AG10803 (cell line): Measurements from ENCODE around the gene TKT.

Source experiments
- DNase-seq: peaks from one replicate; pipeline ENCODE4 v3.0.0; 2010; ENCODE audit warnings: low read depth
- H3K4me3 ChIP-seq: 2 replicates; pipeline ENCODE4 v1.5.1; 2011; ENCODE audit warnings: mild to moderate bottlenecking, low read length, control low read depth
- CTCF ChIP-seq: conservative IDR thresholded peaks from 2 replicates; pipeline ENCODE4 v1.5.1; 2011; ENCODE audit warnings: mild to moderate bottlenecking, low read length, control low read depth, inconsistent platforms

The TKT gene

GRCh38 chr3:53224026-53224425, 31.8 kb downstream of the TKT start:
- DNase-seq, result no peak
- no peak overlapping the region for H3K4me3 ChIP-seq
- no peak for TF ChIP-seq CTCF

- H3K4me3 ChIP-seq, result no peak overlapping the region
- TF ChIP-seq CTCF, result no peak
- DNase-seq, result no peak
Observed at GRCh38 chr3:53223541-53223966, 32.3 kb downstream of the TKT start.

GRCh38 chr3:53223025-53223424, 32.8 kb downstream of the TKT start:
- H3K4me3 ChIP-seq, result no peak overlapping the region
- DNase-seq, result no peak
- no peak for TF ChIP-seq CTCF

GRCh38 chr3:53222183-53222901, 33.5 kb downstream of the TKT start:
- TF ChIP-seq CTCF, result no peak
- DNase-seq, result no peak
- H3K4me3 ChIP-seq, result no peak overlapping the region

GRCh38 chr3:53221827-53222182, 34.0 kb downstream of the TKT start:
- DNase-seq, result no peak
- TF ChIP-seq CTCF, result no peak
- H3K4me3 ChIP-seq, result no peak overlapping the region

- no peak for TF ChIP-seq CTCF
- DNase-seq, result no peak
Observed at GRCh38 chr3:53221345-53221744, 34.5 kb downstream of the TKT start.

GRCh38 chr3:53219895-53220483, 35.8 kb downstream of the TKT start:
- peak; percentile 69 for DNase-seq
- peak; percentile 94 for TF ChIP-seq CTCF

More at GRCh38 chr3:53221345-53221744, 34.5 kb downstream of the TKT start:
- no peak overlapping the region for H3K4me3 ChIP-seq

More at GRCh38 chr3:53219895-53220483, 35.8 kb downstream of the TKT start:
- H3K4me3 ChIP-seq, result no peak overlapping the region
